GM12892 (cell line): ENCODE data around the gene TPR.

Source experiments
- POLR2A ChIP-seq: IDR thresholded peaks from 2 replicates; pipeline ENCODE4 v1.6.1; 2011; ENCODE audit warnings: low read depth, low read length, control low read depth
- POLR2AphosphoS5 ChIP-seq: IDR thresholded peaks from 2 replicates; pipeline ENCODE4 v1.6.1; 2011; ENCODE audit warnings: low read depth, low read length, control low read depth
- TAF1 ChIP-seq: IDR thresholded peaks from 2 replicates; pipeline ENCODE4 v1.6.1; 2011; ENCODE audit warnings: low read depth, mild to moderate bottlenecking, control low read depth, low read length, borderline replicate concordance

DNA sequence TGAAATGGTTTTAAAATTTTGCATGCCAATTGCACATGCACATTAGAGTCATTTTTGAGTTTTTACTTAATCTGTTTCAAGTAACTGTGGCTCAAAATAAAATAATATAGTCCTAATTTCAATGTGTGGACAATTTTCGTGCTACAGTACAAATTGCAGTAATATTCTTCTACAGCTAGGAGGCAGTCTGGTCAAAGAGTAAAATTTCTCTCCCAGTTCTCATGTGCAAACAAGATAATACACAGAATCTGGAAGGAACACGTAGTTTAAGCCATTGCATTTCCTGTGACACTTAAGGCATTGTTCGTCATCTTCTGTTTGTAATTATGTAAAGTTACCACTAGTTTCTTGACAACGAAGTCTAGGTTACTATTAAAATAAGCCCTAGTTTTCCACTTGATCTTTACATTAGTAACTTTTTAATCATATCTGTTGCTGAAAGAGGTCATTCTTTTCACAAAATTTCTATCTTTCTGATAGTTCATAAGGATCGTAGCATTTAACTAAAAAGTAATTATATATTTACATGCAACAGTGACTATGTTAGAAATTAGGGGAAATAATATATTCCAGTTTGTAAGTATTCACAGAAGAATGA is 29.5 kb upstream of the TPR start:
- TF ChIP-seq POLR2A (no peak), POLR2AphosphoS5 (no peak), TAF1 (no peak)
